Uterus (tissue), 2 donors: ENCODE results near the gene KLF7.

Experiments
- POLR2A ChIP-seq, 2 donors: fragments of 450-650 bp; IDR thresholded peaks; one replicate each; pipeline ENCODE4 v1.6.1; 2016; ENCODE audit warnings: antibody characterized with exemption in 2 of 2, mild to moderate bottlenecking in 1 of 2, moderate library complexity in 1 of 2
- TF ChIP-seq, protein P1 (sequence below), 4 experiments: fragments of 200-600 bp in 2 of 4; fragments of 450-650 bp in 2 of 4; sonication (generic) in 2 of 4; IDR thresholded peaks; one replicate each; pipeline ENCODE4 v1.5.1; 2016 to 2019; ENCODE audit warnings: antibody characterized with exemption in 4 of 4, mild to moderate bottlenecking in 2 of 4, moderate library complexity in 1 of 4

DNA sequence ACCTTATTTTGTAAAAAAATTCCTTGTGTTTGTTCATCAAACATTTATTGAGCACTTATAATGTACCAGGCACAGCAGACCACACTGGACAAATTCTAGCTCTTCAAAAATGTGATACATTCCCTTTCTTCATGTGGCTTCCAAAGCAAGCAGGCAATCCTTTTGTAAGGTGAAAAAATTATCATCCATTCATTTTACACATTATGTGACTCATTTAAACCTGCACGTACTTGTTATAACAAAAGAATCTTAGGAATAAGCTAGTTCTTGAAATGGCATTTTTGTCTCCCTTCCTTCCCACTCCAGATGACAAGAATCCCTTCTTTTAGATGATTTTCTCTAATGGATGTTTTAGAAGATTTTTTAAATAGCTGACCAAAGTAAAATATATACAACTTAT is 104.6 kb downstream of the KLF7 start:
- no peak for TF ChIP-seq POLR2A (IDR thresholded peaks at IDR 0.05)
- TF ChIP-seq, protein P1, sequence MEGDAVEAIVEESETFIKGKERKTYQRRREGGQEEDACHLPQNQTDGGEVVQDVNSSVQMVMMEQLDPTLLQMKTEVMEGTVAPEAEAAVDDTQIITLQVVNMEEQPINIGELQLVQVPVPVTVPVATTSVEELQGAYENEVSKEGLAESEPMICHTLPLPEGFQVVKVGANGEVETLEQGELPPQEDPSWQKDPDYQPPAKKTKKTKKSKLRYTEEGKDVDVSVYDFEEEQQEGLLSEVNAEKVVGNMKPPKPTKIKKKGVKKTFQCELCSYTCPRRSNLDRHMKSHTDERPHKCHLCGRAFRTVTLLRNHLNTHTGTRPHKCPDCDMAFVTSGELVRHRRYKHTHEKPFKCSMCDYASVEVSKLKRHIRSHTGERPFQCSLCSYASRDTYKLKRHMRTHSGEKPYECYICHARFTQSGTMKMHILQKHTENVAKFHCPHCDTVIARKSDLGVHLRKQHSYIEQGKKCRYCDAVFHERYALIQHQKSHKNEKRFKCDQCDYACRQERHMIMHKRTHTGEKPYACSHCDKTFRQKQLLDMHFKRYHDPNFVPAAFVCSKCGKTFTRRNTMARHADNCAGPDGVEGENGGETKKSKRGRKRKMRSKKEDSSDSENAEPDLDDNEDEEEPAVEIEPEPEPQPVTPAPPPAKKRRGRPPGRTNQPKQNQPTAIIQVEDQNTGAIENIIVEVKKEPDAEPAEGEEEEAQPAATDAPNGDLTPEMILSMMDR (IDR thresholded peaks at IDR 0.05) = no peak
